Measurements from ENCODE around the gene SCAMP5.
A peak's percentile ranks its signal among the peaks of the same experiment; 100 is the strongest.

Gene SCAMP5

DNA sequence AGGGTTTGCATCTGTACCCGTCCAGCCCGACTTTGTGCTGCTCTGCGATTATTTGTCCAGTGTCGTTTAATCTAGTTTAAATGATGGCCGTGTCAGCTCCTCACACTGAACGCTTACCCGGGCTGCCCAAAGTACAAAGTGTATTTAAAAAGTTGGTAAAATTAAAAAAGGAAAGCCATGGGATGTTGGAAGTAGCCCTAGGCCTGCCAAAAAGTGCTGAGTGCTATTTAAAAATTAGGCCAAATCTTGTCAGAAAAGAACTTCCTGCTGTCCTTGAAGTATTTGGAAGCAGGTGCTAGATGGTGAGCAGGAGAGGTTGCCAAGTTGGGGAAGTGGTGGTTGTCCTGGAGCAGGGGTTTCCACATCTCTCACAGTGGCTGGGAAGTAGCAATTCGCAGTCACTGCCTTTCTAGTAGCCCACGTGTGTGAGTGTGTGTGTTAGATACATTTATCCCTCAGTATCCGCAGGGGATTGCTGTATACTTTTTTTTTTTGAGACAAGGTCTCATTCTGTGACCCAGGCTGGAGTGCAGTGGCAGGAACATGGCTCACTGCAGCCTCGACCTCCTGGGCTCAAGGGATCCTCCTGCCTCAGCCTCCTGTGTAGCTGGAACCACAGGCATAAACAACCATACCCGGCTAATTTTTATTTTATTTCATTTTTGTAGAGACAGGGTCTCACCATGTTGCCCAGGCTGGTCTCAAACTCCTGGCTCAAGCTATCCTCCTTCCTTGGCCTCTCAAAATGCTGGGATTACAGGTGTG is 28.7 kb downstream of the SCAMP5 start:
- DNase-seq = no peak

- DNase-seq = no peak
Observed at GRCh38 chr15:75025107-75025506, 29.7 kb downstream of the SCAMP5 start.

- no peak for DNase-seq
Observed at GRCh38 chr15:75025548-75026260, 30.3 kb downstream of the SCAMP5 start.

GRCh38 chr15:75027551-75027950 is 32.2 kb downstream of the SCAMP5 start:
- DNase-seq = no peak

GRCh38 chr15:75028991-75029377 is 33.6 kb downstream of the SCAMP5 start:
- no peak for DNase-seq

DNA sequence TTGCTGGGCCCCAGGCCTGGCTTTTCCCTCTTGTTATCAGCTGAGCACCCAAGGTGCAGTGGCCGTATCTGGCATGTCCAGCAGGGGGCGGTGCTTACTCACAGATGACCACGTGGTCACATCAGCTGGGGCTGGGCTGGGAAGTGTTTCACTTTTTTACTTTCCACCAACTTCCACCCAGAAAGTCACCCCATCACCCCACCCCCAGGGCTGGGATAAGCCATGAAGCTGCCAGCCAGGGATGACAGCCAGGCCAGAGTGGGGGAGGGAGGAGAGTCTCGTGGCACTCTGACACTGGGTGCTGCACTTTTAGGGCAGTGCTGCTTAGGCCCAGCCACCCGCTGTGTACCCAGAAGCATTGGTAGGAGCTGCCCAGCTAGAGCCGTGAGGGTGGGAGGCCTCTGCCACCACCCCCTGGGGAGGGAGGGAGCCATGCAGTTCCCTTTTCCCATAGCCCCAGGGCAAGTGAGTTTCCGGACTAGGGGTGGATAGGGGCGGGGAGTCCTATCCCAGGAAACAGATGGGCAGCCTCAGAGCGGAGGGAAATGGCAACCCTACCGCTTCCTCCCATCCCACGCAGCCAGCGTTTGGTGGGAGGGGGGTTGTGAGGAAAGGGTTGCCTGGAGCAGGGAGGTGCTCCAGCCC is 34.1 kb downstream of the SCAMP5 start:
- DNase-seq = peak; percentile 45

- no peak for DNase-seq
Observed at GRCh38 chr15:75030023-75030413, 34.7 kb downstream of the SCAMP5 start.

DNA sequence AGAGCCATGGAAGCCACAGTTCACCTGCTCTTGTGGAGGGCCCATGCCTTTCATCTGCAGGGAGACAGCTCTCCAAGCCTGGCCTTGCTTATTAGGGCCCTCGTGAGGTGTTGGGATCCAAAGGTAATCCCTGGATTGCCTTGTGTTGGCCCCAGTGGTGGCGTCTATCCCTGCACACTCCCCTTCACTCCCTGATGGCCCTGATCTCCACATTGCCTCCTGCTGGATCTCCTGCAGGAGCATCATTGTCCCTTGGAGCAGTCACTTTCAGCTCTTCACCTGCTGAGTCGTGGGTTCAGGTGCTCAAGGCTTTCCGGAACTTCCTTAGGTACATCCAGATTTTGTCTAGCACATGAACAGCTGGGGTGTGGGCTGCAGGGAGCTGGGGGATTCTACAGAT is 35.1 kb downstream of the SCAMP5 start:
- DNase-seq = no peak

GRCh38 chr15:75031848-75032247 is 36.5 kb downstream of the SCAMP5 start:
- DNase-seq = no peak

- DNase-seq = no peak
Observed at GRCh38 chr15:75032395-75032794, 37.0 kb downstream of the SCAMP5 start.

DNA sequence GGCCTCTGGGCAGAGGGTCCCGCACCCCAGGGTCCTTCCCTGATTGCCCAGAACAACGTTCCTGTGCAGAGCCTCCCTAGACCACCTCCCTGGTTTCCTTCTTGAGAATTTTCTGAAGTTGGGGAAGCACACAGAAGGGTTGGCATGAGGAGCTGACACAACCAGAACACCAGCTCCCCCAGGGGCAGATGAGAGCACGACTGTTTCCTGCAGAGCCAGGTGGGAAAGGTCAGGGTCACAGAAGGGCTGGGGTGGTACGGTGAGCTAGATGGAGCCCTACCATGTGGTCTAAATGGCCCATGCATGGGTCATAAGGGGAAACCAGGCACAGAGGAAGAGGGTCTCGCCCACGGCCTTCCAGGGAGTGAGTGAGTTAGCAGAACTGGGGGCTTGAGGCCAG is 38.4 kb downstream of the SCAMP5 start:
- DNase-seq = no peak

- no peak for DNase-seq
Observed at GRCh38 chr15:75034615-75035014, 39.3 kb downstream of the SCAMP5 start.

GRCh38 chr15:75036212-75036616 is 40.9 kb downstream of the SCAMP5 start:
- DNase-seq = no peak

- DNase-seq = no peak
Observed at GRCh38 chr15:75037685-75038084, 42.3 kb downstream of the SCAMP5 start.

GRCh38 chr15:75038231-75038630 is 42.9 kb downstream of the SCAMP5 start:
- DNase-seq = no peak

GRCh38 chr15:75042730-75043508 is 47.6 kb downstream of the SCAMP5 start:
- no peak for DNase-seq

- DNase-seq = peak; percentile 26
Observed at GRCh38 chr15:75043509-75044257, 48.3 kb downstream of the SCAMP5 start.

GRCh38 chr15:75044258-75044878 is 49.0 kb downstream of the SCAMP5 start:
- no peak for DNase-seq

DNA sequence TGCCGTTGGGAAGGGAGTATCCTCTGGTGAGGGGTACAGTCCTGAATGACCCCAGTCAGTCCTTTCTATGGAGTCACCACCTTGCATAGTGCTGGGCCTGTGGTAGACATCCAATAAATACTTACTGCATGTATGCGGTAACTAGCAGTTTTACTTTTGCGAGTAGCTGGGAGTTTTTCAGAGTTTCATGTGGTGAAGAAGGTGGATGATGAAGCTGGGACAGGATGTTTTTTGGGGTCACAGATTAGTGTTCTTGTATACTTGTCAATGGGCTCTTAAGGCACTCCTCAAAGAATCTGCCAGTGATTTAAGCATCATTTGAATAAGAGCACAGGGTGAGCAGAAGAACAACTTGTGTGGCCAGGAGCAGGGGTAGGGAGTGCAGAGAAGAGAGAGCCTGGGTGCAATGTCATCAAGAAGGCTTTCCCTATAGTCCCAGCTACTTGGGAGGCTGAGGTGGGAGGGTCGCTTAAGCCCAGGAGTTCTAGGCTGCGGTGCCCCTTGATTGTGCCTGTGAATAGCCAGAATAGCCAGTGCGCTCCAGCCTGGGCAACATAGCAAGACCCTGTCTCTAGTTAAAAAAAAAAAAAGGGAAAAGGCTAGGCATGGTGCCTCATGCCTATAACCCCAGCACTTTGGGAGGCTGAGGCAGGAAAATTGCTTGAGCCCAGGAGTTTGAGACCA is 50.1 kb downstream of the SCAMP5 start:
- no peak for DNase-seq

GRCh38 chr15:75048394-75048793 is 53.0 kb downstream of the SCAMP5 start:
- no peak for DNase-seq

DNA sequence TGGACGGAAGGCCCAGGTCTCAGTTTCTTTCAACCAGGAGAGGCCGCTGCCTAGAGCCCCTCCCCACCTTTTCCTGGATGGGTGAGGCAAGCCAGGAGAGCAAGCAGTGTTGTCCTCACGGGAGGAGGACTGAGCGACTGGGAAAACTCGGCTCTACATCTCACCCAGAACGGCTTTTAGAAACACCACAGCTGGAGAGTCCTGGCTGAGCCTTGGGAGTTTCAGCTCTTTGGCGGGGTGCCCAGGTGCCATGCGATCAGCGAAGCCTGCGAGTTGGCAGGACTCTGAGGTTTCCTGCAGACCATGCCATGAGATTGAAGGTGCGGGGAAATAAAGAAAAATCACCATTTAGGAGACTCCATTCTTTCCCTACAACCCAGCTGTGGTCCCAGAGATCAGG is 54.0 kb downstream of the SCAMP5 start:
- peak; percentile 62 for DNase-seq
